Neutrophil (primary cell): ENCODE measurements around the gene CACNG8.

Experiments
- H3K27ac ChIP-seq: fragments of 200-600 bp; sonication (generic); 2 replicates; pipeline ENCODE4 v1.5.1; 2016; ENCODE audit warnings: mild to moderate bottlenecking, moderate library complexity
- H3K27me3 ChIP-seq: fragments of 200-600 bp; sonication (generic); 2 replicates; pipeline ENCODE4 v1.6.0; 2016; ENCODE audit warnings: mild to moderate bottlenecking
- H3K36me3 ChIP-seq: fragments of 200-600 bp; sonication (generic); 2 replicates; pipeline ENCODE4 v1.5.1; 2017
- H3K4me1 ChIP-seq, 2 experiments: fragments of 200-600 bp in 1 of 2; sonication (generic) in 1 of 2; 1 replicate in 1 of 2; 2 replicates in 1 of 2; pipeline versions ENCODE4 v1.5.1 to v1.6.1; 2013 to 2016; ENCODE audit warnings: low read depth in 1 of 2, low read length in 1 of 2, mild to moderate bottlenecking in 1 of 2, moderate library complexity in 1 of 2; ENCODE audit not compliant: control insufficient read depth in 1 of 2, insufficient read depth in 1 of 2
- H3K4me3 ChIP-seq, 2 experiments: fragments of 200-600 bp in 1 of 2; sonication (generic) in 1 of 2; 1 replicate in 1 of 2; 2 replicates in 1 of 2; pipeline ENCODE4 v1.5.1; 2013 to 2016; ENCODE audit warnings: low read depth in 1 of 2, low read length in 1 of 2, mild to moderate bottlenecking in 1 of 2, moderate library complexity in 1 of 2
- H3K9me3 ChIP-seq: fragments of 200-600 bp; sonication (generic); 2 replicates; pipeline ENCODE4 v1.5.1; 2016
- TF ChIP-seq, protein P1 (sequence below): fragments of 200-600 bp; sonication (generic); IDR thresholded peaks from 2 replicates; pipeline ENCODE4 v1.5.1; 2016; ENCODE audit warnings: antibody characterized with exemption

CACNG8 gene

DNA sequence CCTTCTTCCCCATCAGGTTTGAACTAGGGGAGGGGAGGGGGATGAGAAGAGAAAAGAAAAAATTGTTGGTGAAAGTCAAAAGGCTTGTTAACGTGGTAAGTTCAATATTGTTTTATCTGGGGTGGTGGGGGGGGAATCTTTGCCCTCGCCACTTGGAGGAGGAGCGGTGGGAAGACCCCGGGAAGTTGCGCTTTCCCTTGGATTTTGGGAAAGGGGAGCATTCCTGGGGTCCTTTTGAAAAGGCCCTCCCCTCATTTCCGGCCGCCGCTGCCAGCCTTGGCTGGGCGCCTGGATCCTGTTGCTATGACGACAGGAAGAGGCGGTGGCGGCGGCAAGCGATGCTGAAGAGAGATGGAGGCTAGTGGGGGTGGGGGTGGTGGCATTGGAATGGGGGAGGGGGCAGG, 4.6 kb upstream of the CACNG8 start:
- Histone ChIP-seq H3K36me3 (no peaks in the 10 kb centered on the region), H3K4me3 (no peak overlapping the region), H3K9me3 (no peaks in the 10 kb centered on the region), H3K4me1 (no peaks in the 10 kb centered on the region), H3K27ac (no peak overlapping the region), H3K27me3 (peaks cover 95% of the 10 kb centered on the region)
- TF ChIP-seq, protein P1, sequence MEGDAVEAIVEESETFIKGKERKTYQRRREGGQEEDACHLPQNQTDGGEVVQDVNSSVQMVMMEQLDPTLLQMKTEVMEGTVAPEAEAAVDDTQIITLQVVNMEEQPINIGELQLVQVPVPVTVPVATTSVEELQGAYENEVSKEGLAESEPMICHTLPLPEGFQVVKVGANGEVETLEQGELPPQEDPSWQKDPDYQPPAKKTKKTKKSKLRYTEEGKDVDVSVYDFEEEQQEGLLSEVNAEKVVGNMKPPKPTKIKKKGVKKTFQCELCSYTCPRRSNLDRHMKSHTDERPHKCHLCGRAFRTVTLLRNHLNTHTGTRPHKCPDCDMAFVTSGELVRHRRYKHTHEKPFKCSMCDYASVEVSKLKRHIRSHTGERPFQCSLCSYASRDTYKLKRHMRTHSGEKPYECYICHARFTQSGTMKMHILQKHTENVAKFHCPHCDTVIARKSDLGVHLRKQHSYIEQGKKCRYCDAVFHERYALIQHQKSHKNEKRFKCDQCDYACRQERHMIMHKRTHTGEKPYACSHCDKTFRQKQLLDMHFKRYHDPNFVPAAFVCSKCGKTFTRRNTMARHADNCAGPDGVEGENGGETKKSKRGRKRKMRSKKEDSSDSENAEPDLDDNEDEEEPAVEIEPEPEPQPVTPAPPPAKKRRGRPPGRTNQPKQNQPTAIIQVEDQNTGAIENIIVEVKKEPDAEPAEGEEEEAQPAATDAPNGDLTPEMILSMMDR: no peak

DNA sequence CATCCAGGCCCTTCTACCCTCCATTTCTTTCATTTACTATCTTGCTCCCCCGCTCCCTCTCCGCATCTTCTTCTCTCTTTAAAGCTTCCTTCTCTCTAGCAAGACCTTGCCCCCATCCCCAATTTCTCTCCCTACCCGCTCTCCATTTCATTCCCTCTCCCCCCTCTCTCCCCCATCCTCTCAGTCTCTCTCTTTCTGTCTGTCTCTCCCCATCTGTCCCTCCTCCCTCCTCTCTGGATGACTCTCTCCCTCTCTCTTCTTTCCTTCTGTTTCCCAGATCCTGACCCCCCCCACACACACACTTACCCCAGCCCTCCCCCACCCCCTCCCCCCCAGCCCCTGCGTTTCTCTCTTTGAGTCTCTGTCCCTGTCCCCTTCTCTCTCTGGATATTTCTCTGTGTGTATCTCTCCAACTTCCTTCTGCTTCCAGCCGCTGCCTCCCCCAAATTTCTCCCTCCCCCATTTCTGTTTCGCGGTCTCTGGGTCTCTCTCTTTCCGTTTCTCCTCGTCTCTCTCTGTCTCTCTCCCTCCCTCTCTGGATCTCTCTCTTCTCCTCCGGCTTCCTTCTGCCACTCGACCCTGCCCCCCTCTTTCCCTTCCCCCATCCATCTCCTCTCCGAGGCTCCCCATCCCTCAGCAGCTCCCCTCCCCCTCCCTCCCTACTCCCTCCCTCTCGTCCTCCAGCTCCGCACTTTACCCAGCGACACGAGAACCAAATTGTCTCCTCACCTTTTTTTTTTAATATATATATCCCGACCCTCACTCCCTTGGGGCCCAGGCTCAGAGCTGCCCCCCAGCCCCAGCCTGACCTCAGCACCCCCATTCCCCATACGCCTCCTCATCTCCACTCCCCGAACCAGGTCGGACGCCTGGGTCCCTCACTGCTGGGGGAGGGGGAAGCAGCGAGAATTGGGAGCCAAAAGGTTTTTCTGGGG, 3.6 kb upstream of the CACNG8 start:
- H3K27ac ChIP-seq: no peak overlapping the region
- TF ChIP-seq, protein P1: no peak
- H3K9me3 ChIP-seq: no peaks in the 10 kb centered on the region
- H3K4me3 ChIP-seq: no peak overlapping the region
- H3K27me3 ChIP-seq: peaks cover 97% of the 10 kb centered on the region
- H3K36me3 ChIP-seq: no peaks in the 10 kb centered on the region
- no peaks in the 10 kb centered on the region for H3K4me1 ChIP-seq

DNA sequence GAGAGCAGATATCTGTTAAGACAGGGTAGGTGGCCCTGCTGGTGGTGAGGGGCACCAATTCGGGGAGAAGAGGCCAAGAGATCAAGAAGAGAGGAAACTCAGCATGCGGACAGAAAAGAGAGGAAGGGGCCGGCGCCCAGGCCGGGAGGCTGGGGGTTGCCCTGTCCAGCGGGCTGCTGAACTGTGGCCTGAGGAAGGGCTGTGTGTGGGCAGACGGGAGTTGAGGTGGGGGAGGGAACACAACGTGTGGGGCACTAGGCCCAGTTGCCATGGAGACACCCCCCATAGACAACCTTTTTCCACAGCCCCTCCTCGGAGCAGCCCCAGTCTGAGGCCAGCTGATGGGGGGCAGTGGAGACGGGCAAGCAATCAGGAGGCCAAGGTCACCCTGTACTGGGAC, 2.5 kb upstream of the CACNG8 start:
- no peaks in the 10 kb centered on the region for H3K4me1 ChIP-seq
- no peak overlapping the region for H3K4me3 ChIP-seq
- TF ChIP-seq, protein P1: no peak
- H3K27ac ChIP-seq: no peak overlapping the region
- H3K27me3 ChIP-seq: peaks cover 100% of the 10 kb centered on the region
- no peaks in the 10 kb centered on the region for H3K9me3 ChIP-seq
- no peaks in the 10 kb centered on the region for H3K36me3 ChIP-seq

DNA sequence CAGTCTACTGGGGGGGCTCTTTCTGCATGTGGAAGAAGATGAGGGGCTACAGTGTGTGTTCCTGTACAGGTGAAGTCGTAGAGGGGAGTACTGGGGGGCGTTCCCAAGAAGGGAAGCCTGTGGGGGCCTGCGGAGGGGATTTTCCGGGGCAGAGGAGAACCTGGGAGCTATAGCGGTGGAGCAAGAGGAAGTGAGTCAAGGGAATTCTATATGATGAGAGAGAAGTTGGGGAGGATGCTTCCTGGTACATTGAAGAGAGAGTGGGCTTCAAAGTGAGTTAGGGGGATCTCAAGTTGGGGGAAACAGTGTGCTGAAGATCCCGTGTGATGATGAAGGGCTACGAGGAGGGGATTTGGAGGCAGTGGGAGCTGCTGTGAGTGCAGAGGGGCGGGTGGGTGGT, 1.9 kb upstream of the CACNG8 start:
- Histone ChIP-seq H3K4me1 (no peaks in the 10 kb centered on the region), H3K4me3 (no peak overlapping the region), H3K27me3 (peaks cover 100% of the 10 kb centered on the region), H3K27ac (no peak overlapping the region), H3K36me3 (no peaks in the 10 kb centered on the region), H3K9me3 (no peaks in the 10 kb centered on the region)
- TF ChIP-seq, protein P1: no peak

DNA sequence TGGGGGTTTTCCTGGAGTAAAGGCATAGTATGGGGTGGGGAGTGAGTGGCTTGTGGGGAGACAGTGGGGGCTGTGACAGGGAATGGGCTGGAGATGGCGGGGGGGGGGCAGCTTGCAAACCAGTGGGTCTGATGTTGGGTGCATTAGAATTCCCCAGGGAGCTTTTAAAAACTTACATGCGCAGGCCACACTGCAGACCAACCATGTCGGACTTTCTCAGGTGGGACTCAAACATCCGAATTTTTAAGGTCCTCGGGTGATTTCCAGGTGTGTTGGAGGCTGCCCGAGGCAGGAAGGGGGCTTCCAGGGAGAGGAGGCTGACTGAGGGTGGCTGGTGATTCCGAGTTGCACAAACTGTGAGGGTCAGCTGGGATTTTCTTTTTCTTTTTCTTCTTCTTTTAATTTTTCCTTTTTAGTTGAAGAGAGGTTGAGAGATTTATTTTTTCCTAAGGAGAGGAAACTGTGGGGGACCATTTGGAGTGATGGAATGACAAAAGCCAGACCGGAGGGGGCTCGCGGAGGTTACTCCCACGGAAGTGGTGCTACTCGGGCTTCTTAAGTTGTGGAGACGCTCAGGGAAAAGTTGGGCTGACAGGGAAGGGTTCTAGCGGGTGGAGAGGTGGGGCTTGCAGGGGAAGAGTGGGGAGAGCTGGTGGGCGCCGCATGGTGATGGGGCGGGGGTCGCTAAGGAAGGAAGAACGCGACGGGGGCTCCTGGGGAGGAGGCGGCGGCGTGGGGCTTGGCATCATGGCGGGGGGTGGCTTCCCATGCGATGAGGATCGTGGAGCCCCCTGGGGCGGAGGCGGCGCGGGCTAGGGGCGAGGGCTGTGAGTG, 997 bp upstream of the CACNG8 start:
- no peaks in the 10 kb centered on the region for H3K9me3 ChIP-seq
- no peak overlapping the region for H3K27ac ChIP-seq
- no peak overlapping the region for H3K4me3 ChIP-seq
- peaks cover 100% of the 10 kb centered on the region for H3K27me3 ChIP-seq
- TF ChIP-seq, protein P1: no peak
- no peaks in the 10 kb centered on the region for H3K4me1 ChIP-seq
- H3K36me3 ChIP-seq: no peaks in the 10 kb centered on the region
